ENCODE measurements around the gene MRPS12. TPM values are rescaled to one million over a fixed set of nuclear protein-coding genes. Genes with fewer than 3 reads are reported as not detected.
A peak's percentile ranks its signal among the peaks of the same experiment; 100 is the strongest.
"Not testable (repeated sequence)": the region's sequence is repeated elsewhere in the genome, so short reads cannot be mapped to it uniquely, and the experiment has no call there.

MRPS12 gene
- polyA plus RNA-seq, 2 donors, result 15.0 to 54.4 TPM

DNA sequence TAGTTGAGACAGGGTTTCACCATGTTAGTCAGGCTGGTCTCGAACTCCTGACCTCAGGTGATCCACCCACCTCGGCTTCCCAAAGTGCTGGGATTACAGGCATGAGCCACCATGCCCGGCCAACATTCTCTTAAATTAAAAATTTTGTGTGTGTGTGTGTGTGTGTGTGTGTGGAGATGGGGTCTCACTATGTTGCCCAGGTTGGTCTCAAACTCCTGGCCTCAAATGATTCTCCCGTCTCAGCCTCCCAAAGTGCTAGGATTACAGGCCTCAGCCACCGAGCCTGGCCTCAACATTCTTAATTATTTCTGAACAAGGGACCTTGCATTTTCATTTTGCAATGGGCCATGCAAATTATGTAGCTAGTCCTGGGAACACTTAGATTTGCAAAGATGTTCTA lies 35.4 kb downstream of the MRPS12 start:
- not testable (repeated sequence) for H3K4me1 ChIP-seq (ENCODE audit: control insufficient read depth in 2 of 2, insufficient read depth in 2 of 2, low read length in 1 of 2); H3K4me3 ChIP-seq (ENCODE audit: low read depth in 1 of 2, low read length in 2 of 2); H3K36me3 ChIP-seq (ENCODE audit: control insufficient read depth in 2 of 2, insufficient read depth in 2 of 2, low read length in 1 of 2); H3K9me3 ChIP-seq (ENCODE audit: control insufficient read depth in 2 of 2, insufficient read depth in 1 of 2, low read depth in 1 of 2, low read length in 1 of 2); H3K27me3 ChIP-seq (ENCODE audit: control insufficient read depth in 1 of 2, insufficient read depth in 2 of 2, low read length in 2 of 2); H3K27ac ChIP-seq (ENCODE audit: low read depth in 2 of 2, low read length in 1 of 2)
- WGBS, 2 donors, result 94 to 99% methylated on average over 5 of the region's 5 CpGs

DNA sequence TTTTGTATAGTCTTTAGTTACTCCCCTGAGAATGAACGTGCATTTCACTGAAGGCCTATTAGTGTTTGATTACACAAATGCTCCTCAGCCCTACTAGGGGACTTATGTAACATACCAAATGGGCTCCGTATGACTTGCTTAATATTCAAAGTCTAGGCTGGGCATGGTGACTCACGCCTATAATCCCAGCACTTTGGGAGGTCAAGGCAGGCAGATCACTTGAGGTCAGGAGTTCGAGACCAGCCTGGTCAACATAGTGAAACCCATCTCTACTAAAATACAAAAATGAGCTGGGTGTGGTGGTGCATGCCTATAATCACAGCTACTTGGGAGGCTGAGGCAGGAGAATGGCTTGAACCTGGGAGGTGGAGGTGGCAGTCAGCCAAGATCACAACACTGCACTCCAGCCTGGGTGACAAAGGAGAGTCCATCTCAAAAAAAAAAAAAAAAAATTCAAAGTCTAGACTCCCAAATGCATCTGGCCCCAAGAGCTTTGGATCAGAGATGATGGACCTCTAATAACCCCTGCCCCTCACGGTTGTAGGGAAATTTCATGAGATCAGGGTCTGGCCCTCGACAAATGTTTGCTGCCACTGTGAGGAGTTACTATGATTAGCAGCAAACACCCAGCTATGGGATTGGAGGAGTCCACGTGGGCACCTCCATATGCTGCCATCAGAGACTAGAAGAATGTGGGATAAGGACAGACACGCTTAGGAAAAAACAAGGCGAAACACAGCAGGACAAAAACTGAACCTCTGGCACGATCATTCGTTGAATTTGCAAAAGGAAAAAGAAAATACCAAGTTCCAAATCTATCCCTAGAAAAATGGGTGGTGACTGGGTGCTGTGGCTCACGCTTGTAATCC lies 40.2 kb downstream of the MRPS12 start:
- H3K36me3 ChIP-seq (ENCODE audit: control insufficient read depth in 2 of 2, insufficient read depth in 2 of 2, low read length in 1 of 2), result no peaks in the 10 kb centered on the region
- WGBS, 2 donors, result 75 to 76% methylated on average over 12 of the region's 12 CpGs

DNA sequence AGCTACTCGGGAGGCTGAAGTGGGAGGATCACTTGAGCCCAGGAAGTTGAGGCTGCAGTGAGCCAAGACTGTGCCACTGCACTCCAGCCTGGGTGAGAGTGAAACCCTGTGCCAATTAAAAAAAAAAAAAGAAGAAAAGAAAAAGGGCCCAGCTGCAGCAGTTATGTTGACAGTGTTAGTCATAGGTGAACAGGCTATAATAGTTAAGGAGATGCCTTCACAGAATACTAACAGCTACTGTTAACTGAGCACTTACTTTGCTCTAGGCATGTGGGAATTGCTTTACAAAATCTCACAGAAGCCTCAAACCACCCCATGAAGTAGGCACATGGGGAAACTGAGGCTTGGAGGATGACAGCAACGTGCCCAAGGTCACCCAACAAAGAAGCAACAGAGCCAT lies 40.9 kb downstream of the MRPS12 start:
- no peaks in the 10 kb centered on the region for H3K9me3 ChIP-seq (ENCODE audit: control insufficient read depth in 2 of 2, insufficient read depth in 1 of 2, low read depth in 1 of 2, low read length in 1 of 2)
- H3K36me3 ChIP-seq (ENCODE audit: control insufficient read depth in 2 of 2, insufficient read depth in 2 of 2, low read length in 1 of 2), result no peaks in the 10 kb centered on the region
- no peak overlapping the region for H3K4me3 ChIP-seq (ENCODE audit: low read depth in 1 of 2, low read length in 2 of 2)
- peaks cover 0 to 5% of the 10 kb centered on the region in 2 donors for H3K4me1 ChIP-seq (ENCODE audit: control insufficient read depth in 2 of 2, insufficient read depth in 2 of 2, low read length in 1 of 2)
- no peaks in the 10 kb centered on the region for H3K27me3 ChIP-seq (ENCODE audit: control insufficient read depth in 1 of 2, insufficient read depth in 2 of 2, low read length in 2 of 2)
- H3K27ac ChIP-seq (ENCODE audit: low read depth in 2 of 2, low read length in 1 of 2), result no peak overlapping the region
- WGBS, 2 donors, result 90 to 91% methylated on average over 2 of the region's 2 CpGs

More for the DNA sequence above, 40.2 kb downstream of the MRPS12 start:
- Histone ChIP-seq H3K4me1 (ENCODE audit: control insufficient read depth in 2 of 2, insufficient read depth in 2 of 2, low read length in 1 of 2) (no peaks in the 10 kb centered on the region), H3K4me3 (ENCODE audit: low read depth in 1 of 2, low read length in 2 of 2) (no peak overlapping the region), H3K27me3 (ENCODE audit: control insufficient read depth in 1 of 2, insufficient read depth in 2 of 2, low read length in 2 of 2) (no peaks in the 10 kb centered on the region), H3K27ac (ENCODE audit: low read depth in 2 of 2, low read length in 1 of 2) (no peak overlapping the region), H3K9me3 (ENCODE audit: control insufficient read depth in 2 of 2, insufficient read depth in 1 of 2, low read depth in 1 of 2, low read length in 1 of 2) (no peaks in the 10 kb centered on the region)

- Histone ChIP-seq H3K27me3 (ENCODE audit: control insufficient read depth in 1 of 2, insufficient read depth in 2 of 2, low read length in 2 of 2) (no peaks in the 10 kb centered on the region), H3K36me3 (ENCODE audit: control insufficient read depth in 2 of 2, insufficient read depth in 2 of 2, low read length in 1 of 2) (no peaks in the 10 kb centered on the region), H3K9me3 (ENCODE audit: control insufficient read depth in 2 of 2, insufficient read depth in 1 of 2, low read depth in 1 of 2, low read length in 1 of 2) (no peaks in the 10 kb centered on the region), H3K27ac (ENCODE audit: low read depth in 2 of 2, low read length in 1 of 2) (peak overlapping the region; percentile 76 to 80), H3K4me3 (ENCODE audit: low read depth in 1 of 2, low read length in 2 of 2) (peak overlapping the region; percentile 53 to 57), H3K4me1 (ENCODE audit: control insufficient read depth in 2 of 2, insufficient read depth in 2 of 2, low read length in 1 of 2) (peaks cover 0 to 5% of the 10 kb centered on the region in 2 donors)
- WGBS, 2 donors, result 23 to 28% methylated on average over 19 of the region's 19 CpGs
Measured at GRCh38 chr19:38974624-38975213, 44.0 kb downstream of the MRPS12 start.

DNA sequence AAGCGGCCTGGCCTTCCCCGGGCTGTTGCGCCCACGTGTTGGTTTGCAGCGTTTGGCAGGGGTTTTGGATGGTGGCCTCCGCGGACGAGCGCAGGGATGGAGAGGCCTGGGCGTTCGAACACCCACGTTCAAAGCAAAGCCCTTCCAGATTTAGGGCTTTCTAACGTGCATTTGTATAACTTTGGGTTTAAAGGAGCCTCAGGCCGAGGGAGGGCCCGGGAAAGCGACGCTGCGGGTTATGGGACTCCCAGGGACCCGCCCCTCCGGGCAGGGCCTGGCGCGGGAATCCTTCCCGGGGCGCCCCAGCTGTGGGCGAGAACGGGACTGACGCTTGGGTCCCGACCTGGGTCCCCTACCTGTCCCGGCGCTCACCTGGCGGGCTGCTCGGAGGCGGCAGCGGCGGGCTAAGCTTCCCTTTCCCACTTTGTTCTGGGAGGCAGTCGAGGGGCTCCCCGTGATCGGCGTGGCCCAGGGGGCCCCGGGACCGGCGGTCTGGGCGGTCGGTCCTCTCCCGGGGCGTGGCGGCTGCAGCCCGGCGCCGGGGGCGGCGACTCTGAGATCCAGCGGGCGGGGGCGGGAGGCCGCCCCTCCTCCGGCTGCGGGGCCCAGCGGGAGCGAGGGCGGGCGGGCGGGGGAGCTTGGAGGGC lies 44.6 kb downstream of the MRPS12 start, which contains the start of gene FBXO17:
FBXO17 (minus strand) TSS at position 529 of the 647 bp plus-strand sequence. CDS start 25,423 bp downstream, outside the sequence.
- Histone ChIP-seq H3K9me3 (ENCODE audit: control insufficient read depth in 2 of 2, insufficient read depth in 1 of 2, low read depth in 1 of 2, low read length in 1 of 2) (no peaks in the 10 kb centered on the region), H3K4me1 (ENCODE audit: control insufficient read depth in 2 of 2, insufficient read depth in 2 of 2, low read length in 1 of 2) (peaks cover 0 to 5% of the 10 kb centered on the region in 2 donors)
- WGBS, 2 donors, result 4 to 6% methylated on average over 44 to 63 of the region's 63 CpGs

DNA sequence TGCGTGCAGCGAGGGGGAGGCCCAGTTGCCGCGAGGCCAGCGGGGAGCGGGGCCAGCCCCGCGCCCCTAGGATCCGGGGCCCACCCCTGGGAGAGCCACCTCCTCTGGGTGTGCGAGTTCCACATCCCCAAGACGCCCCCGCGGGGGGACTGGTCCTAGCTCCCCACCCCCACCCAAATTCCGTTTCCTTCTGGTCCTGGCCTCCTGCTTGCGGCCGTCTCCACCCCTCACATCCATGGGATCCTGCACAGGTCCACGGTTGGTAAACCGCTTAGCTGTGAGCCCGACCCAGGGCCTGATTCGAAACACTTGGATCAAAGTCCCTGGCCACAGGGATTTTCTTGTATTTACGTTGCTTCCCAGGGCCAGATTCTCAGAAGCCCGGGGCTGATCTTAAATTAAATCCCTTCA lies 45.1 kb downstream of the MRPS12 start:
- H3K4me1 ChIP-seq (ENCODE audit: control insufficient read depth in 2 of 2, insufficient read depth in 2 of 2, low read length in 1 of 2), result peaks cover 0 to 5% of the 10 kb centered on the region in 2 donors
- H3K27me3 ChIP-seq (ENCODE audit: control insufficient read depth in 1 of 2, insufficient read depth in 2 of 2, low read length in 2 of 2), result no peaks in the 10 kb centered on the region
- H3K36me3 ChIP-seq (ENCODE audit: control insufficient read depth in 2 of 2, insufficient read depth in 2 of 2, low read length in 1 of 2), result no peaks in the 10 kb centered on the region
- peak overlapping the region; percentile 29 to 57 for H3K4me3 ChIP-seq (ENCODE audit: low read depth in 1 of 2, low read length in 2 of 2)
- peaks cover 0 to 3% of the 10 kb centered on the region in 2 donors for H3K9me3 ChIP-seq (ENCODE audit: control insufficient read depth in 2 of 2, insufficient read depth in 1 of 2, low read depth in 1 of 2, low read length in 1 of 2)
- peak overlapping the region; percentile 80 to 82 for H3K27ac ChIP-seq (ENCODE audit: low read depth in 2 of 2, low read length in 1 of 2)
- WGBS, 2 donors, result 3 to 9% methylated on average over 13 to 22 of the region's 22 CpGs

More for the DNA sequence above, 44.6 kb downstream of the MRPS12 start, which contains the start of gene FBXO17:
- Histone ChIP-seq H3K27ac (ENCODE audit: low read depth in 2 of 2, low read length in 1 of 2) (peak within 1 kb of the TSS; percentile 80 to 82), H3K4me3 (ENCODE audit: low read depth in 1 of 2, low read length in 2 of 2) (peak within 1 kb of the TSS; percentile 53 to 57), H3K27me3 (ENCODE audit: control insufficient read depth in 1 of 2, insufficient read depth in 2 of 2, low read length in 2 of 2) (no peaks in the 10 kb centered on the region), H3K36me3 (ENCODE audit: control insufficient read depth in 2 of 2, insufficient read depth in 2 of 2, low read length in 1 of 2) (no peaks in the 10 kb centered on the region)

DNA sequence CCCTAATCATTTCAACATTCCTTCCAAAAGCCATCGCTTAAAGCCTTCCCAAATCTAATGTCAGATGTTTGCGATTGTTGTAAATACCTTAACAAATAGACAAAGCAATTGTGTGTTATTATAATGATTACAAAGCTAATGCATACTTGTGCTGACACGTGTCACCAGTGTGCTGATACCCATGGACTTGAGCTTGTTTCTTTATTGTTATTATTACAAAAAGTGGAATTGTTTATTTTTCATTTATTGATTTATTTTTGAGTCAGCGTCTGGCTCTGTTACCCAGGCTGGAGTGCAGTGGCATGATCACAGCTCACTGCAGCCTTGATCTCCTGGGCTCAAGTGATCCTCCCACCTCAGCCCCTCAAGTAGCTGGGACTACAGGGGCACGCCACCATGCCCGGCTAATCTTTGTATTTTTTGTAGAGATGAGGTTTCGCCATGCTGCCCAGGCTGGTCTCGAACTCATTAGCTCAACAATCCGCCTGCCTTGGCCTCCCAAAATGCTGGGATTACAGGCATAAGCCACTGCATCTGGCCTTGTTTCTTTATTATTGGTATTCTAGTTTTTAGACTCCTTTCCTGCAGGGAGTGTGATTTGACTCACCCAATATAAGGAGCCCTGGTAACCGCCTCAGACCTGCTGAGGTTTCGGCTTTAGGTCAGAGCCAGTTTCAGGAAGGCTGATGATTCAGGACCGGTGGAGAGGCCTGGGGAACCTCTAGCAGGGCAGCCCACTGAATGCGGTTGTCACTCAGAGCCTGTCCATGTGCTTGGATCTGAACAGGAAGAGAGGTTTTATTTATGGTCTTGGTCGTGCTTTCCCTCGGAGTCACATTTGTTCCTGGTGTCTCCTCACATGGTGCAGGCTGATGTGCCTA lies 46.9 kb downstream of the MRPS12 start:
- no peak overlapping the region for H3K4me3 ChIP-seq (ENCODE audit: low read depth in 1 of 2, low read length in 2 of 2)
- no peak overlapping the region for H3K27ac ChIP-seq (ENCODE audit: low read depth in 2 of 2, low read length in 1 of 2)
- H3K36me3 ChIP-seq (ENCODE audit: control insufficient read depth in 2 of 2, insufficient read depth in 2 of 2, low read length in 1 of 2), result no peaks in the 10 kb centered on the region
- H3K27me3 ChIP-seq (ENCODE audit: control insufficient read depth in 1 of 2, insufficient read depth in 2 of 2, low read length in 2 of 2), result no peaks in the 10 kb centered on the region
- H3K9me3 ChIP-seq (ENCODE audit: control insufficient read depth in 2 of 2, insufficient read depth in 1 of 2, low read depth in 1 of 2, low read length in 1 of 2), result peaks cover 0 to 5% of the 10 kb centered on the region in 2 donors
- WGBS, 2 donors, result 78 to 79% methylated on average over 15 of the region's 15 CpGs
- H3K4me1 ChIP-seq (ENCODE audit: control insufficient read depth in 2 of 2, insufficient read depth in 2 of 2, low read length in 1 of 2), result peaks cover 0 to 5% of the 10 kb centered on the region in 2 donors

- H3K9me3 ChIP-seq (ENCODE audit: control insufficient read depth in 2 of 2, insufficient read depth in 1 of 2, low read depth in 1 of 2, low read length in 1 of 2), result peaks cover 0 to 5% of the 10 kb centered on the region in 2 donors
- H3K36me3 ChIP-seq (ENCODE audit: control insufficient read depth in 2 of 2, insufficient read depth in 2 of 2, low read length in 1 of 2), result no peaks in the 10 kb centered on the region
- no peak overlapping the region for H3K27ac ChIP-seq (ENCODE audit: low read depth in 2 of 2, low read length in 1 of 2)
- WGBS, 2 donors, result 70 to 80% methylated on average over 3 of the region's 3 CpGs
- H3K27me3 ChIP-seq (ENCODE audit: control insufficient read depth in 1 of 2, insufficient read depth in 2 of 2, low read length in 2 of 2), result no peaks in the 10 kb centered on the region
- peaks cover 0 to 5% of the 10 kb centered on the region in 2 donors for H3K4me1 ChIP-seq (ENCODE audit: control insufficient read depth in 2 of 2, insufficient read depth in 2 of 2, low read length in 1 of 2)
- no peak overlapping the region for H3K4me3 ChIP-seq (ENCODE audit: low read depth in 1 of 2, low read length in 2 of 2)
Measured at GRCh38 chr19:38978326-38978689, 47.6 kb downstream of the MRPS12 start.

GRCh38 chr19:38979812-38980211 lies 49.1 kb downstream of the MRPS12 start:
- Histone ChIP-seq H3K27ac (ENCODE audit: low read depth in 2 of 2, low read length in 1 of 2) (no peak overlapping the region), H3K9me3 (ENCODE audit: control insufficient read depth in 2 of 2, insufficient read depth in 1 of 2, low read depth in 1 of 2, low read length in 1 of 2) (peaks cover under 1 to 5% of the 10 kb centered on the region in 2 donors), H3K36me3 (ENCODE audit: control insufficient read depth in 2 of 2, insufficient read depth in 2 of 2, low read length in 1 of 2) (no peaks in the 10 kb centered on the region), H3K4me3 (ENCODE audit: low read depth in 1 of 2, low read length in 2 of 2) (no peak overlapping the region), H3K27me3 (ENCODE audit: control insufficient read depth in 1 of 2, insufficient read depth in 2 of 2, low read length in 2 of 2) (no peaks in the 10 kb centered on the region), H3K4me1 (ENCODE audit: control insufficient read depth in 2 of 2, insufficient read depth in 2 of 2, low read length in 1 of 2) (peaks cover 0 to 5% of the 10 kb centered on the region in 2 donors)
- 71 to 81% methylated on average over 5 of the region's 5 CpGs for WGBS, 2 donors
